ENCODE results near the gene ELAPOR1. TPM values are rescaled to one million over a fixed set of nuclear protein-coding genes. Genes with fewer than 3 reads are reported as not detected.

Gene ELAPOR1, protein sequence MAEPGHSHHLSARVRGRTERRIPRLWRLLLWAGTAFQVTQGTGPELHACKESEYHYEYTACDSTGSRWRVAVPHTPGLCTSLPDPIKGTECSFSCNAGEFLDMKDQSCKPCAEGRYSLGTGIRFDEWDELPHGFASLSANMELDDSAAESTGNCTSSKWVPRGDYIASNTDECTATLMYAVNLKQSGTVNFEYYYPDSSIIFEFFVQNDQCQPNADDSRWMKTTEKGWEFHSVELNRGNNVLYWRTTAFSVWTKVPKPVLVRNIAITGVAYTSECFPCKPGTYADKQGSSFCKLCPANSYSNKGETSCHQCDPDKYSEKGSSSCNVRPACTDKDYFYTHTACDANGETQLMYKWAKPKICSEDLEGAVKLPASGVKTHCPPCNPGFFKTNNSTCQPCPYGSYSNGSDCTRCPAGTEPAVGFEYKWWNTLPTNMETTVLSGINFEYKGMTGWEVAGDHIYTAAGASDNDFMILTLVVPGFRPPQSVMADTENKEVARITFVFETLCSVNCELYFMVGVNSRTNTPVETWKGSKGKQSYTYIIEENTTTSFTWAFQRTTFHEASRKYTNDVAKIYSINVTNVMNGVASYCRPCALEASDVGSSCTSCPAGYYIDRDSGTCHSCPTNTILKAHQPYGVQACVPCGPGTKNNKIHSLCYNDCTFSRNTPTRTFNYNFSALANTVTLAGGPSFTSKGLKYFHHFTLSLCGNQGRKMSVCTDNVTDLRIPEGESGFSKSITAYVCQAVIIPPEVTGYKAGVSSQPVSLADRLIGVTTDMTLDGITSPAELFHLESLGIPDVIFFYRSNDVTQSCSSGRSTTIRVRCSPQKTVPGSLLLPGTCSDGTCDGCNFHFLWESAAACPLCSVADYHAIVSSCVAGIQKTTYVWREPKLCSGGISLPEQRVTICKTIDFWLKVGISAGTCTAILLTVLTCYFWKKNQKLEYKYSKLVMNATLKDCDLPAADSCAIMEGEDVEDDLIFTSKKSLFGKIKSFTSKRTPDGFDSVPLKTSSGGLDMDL
- total RNA-seq: 0.33 and 4.1 TPM in 2 replicates

DNA sequence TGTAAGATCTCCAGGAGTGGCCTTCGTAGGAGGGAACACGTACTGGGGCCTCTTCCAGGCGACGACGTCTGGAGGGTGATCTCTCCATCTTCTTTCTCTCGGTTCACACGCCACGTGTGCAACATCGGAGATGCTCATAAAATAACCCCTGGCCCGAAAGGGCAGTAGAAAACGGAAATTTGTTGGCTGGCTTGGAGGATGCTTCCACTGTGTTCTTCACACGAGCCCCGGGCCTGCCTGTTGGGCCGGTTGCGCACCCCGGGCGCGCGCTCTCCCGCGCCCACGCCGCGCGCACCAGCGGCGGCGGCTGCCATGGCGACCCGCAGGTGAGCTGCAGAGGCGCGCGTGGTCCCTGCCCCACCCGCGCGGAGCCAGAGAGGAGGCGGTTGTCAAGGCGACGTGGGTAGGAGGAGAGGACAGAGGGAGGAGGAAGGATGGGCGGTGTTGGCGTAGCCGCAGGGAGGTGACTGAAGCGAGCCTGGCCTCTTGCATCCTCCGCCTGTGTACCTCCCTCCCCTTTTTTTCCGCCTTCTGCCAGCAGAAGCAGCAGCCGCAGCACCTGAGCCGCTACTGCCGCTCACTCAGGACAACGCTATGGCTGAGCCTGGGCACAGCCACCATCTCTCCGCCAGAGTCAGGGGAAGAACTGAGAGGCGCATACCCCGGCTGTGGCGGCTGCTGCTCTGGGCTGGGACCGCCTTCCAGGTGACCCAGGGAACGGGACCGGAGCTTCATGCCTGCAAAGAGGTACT is at the start of gene ELAPOR1:
ELAPOR1 (plus strand) TSS at position 526 of the 752 bp plus-strand sequence; CDS start at position 595, 69 bp downstream.

GRCh38 chr1:109075531-109076490 is 38.1 kb upstream of the ELAPOR1 start, which contains the start of gene TAF13:
Gene TAF13 (minus strand): TSS chr1:109076003. CDS start chr1:109075947, 56 bp downstream.

DNA sequence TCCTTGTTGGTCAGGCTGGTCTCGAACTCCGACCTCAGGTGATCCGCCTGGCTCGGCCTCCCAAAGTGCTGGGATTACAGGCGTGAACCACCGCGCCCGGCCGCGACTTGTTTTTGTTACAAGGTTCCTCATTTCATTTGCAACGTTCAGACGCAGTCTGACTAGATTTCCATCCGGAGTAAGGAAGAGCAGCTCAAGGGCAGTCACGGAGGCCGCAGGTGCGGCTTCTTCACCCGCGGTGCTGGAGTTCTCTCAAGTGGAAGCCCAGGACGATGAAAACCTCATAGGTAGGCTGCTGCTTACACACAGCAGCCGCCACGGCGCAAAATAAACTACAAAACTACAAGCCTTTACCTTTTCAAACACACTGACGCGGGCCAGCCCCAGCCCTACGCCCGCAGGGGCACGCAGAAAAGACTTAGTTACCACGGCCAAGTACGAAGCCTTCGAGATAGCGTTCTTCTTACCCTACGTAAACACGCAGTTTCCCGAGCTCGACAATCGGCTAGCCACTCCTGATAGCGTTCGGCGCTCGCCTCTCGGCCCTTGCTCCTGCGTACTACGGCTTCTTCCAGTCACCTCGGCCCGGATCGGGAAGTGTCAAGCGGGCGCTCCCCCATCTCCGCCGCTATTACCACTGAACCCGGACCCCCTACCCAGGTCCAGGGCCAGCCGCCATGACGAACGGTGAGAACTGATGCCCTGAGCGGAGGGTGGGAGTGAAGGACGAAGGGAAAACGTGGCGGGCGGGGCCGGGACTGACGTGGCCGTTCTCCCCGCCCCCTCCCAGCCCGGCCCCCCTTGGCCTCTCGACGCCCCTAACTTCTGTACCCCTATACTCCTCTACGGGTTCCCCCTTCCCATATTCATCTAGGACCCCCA is 23.5 kb upstream of the ELAPOR1 start, which contains the start of gene TMEM167B:
TMEM167B (plus strand) TSS at position 569 of the 882 bp plus-strand sequence; CDS start at position 678, 109 bp downstream.

Other genes with a start within 250 kb of the ELAPOR1 start
- 4.7 and 45.0 TPM in 2 replicates for gene GPSM2, start 237.1 kb upstream of the ELAPOR1 start, total RNA-seq
- gene CLCC1, start 150.6 kb upstream of the ELAPOR1 start, total RNA-seq: 13.7 and 16.0 TPM in 2 replicates
- 7.7 and 11.9 TPM in 2 replicates for gene WDR47, start 72.0 kb upstream of the ELAPOR1 start, total RNA-seq
- 9.4 and 20.0 TPM in 2 replicates for gene TAF13, start 38.1 kb upstream of the ELAPOR1 start, total RNA-seq
- 12.5 and 15.8 TPM in 2 replicates for gene TMEM167B, start 23.4 kb upstream of the ELAPOR1 start, total RNA-seq
- gene SARS1, start 99.8 kb downstream of the ELAPOR1 start, total RNA-seq: 178 and 180 TPM in 2 replicates
- 12.9 and 51.5 TPM in 2 replicates for gene CELSR2, start 135.4 kb downstream of the ELAPOR1 start, total RNA-seq
- gene PSRC1, start 169.0 kb downstream of the ELAPOR1 start, total RNA-seq: 6.5 and 50.8 TPM in 2 replicates
- gene MYBPHL, start 192.9 kb downstream of the ELAPOR1 start, total RNA-seq: not detected in 2 replicates

Data from mesangial cell (primary cell).